Measurements from ENCODE around the gene OR10K2. TPM values are rescaled to one million over a fixed set of nuclear protein-coding genes. Genes with fewer than 3 reads are reported as not detected.
"Not testable (repeated sequence)": the region's sequence is repeated elsewhere in the genome, so short reads cannot be mapped to it uniquely, and the experiment has no call there.

OR10K2 gene
- total RNA-seq, 2 donors from 2014 or later: not detected

DNA sequence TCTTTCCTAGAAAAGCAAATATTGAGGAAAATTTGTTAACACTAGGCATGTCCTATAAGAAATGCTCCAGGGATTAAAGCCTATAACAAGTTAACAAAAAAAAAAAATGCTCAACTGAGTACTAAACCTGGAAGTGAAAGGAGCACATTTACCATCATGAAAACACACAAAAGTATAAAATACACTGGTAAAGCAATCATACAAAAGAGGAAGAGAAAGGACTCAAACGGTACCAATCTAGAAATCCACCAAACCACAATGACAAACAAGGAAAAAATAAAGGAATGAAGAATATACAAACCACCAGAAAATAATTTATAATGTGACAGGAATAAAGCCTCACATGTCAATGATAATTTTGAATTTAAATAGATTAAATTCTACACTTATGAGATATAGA, 51.2 kb downstream of the OR10K2 start:
- DNase-seq: no peak
- ATAC-seq: no peak
- intact Hi-C loops (cut with DNase I, micrococcal nuclease): no loop called here

DNA sequence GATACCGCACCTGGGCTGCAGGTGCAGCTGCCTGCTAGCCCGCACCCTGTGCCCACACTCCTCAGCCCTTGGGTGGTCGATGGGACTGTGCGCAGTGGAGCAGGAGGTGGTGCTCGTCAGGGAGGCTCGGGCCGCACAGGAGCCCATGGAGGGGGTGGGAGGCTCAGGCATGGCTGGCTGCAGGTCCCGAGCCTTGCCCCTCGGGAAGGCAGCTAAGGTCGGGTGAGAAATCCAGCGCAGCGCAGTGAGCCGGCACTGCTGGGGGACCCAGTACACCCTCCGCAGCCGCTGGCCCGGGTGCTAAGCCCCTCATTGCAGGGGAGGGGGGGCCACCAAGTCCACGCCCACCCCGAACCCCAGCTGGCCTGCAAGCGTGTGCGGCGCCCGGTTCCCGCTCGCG, 51.9 kb downstream of the OR10K2 start:
- intact Hi-C loops (cut with DNase I, micrococcal nuclease); DNase-seq; ATAC-seq: not testable (repeated sequence)

DNA sequence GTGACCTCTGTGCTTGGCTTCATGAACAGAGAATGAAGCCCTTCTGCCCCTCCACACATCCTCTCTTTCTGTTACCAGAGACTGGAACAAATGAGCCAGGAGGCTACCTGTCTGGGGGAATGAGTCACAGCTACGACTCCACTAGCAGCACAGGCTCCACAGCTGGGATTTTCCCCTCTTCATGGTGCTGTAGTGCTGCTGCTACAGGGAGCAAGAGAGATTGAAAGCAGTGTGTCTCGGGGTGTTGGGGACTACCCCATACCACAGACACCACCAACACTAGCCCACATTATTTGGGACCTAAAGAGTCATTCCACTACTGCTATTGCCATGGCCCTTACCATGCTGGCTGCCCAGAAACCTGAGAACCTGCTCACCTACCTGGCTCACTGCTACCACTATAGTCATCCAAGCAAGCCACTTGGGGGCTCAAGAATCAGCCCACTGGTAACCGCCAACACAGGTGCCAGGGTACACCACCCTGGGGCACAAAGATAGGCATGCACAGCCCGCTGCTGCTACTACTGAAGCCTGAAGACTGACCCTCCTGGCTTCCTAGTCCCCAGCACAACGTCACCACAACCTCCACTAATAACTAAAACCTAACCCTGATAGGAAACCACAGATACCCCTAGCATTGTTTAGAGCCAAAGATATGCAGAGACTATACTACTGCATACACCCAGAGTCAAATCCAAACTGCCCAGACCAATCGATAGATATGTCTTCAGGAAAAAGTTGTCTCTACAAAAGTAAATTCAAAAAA, 54.7 kb downstream of the OR10K2 start:
- ATAC-seq (no peak), DNase-seq (no peak)
- intact Hi-C loops (cut with DNase I, micrococcal nuclease): no loop called here

Other genes with a start within 250 kb of the OR10K2 start
- 1 to 10 TPM; 6.5 to 8.2 TPM for gene CD1D, start 245.3 kb downstream of the OR10K2 start, total RNA-seq
- gene CD1A, start 171.8 kb downstream of the OR10K2 start, total RNA-seq: not detected
- gene CD1C, start 136.3 kb downstream of the OR10K2 start, total RNA-seq: under 1 TPM in 1 of 2 donors, not detected in 1; 0.95 TPM
- gene CD1B, start 94.7 kb downstream of the OR10K2 start, total RNA-seq: not detected
- gene CD1E, start 72.3 kb downstream of the OR10K2 start, total RNA-seq: under 1 TPM in 1 of 2 donors, not detected in 1; 0.28 TPM
- gene OR10T2, start 26.8 kb downstream of the OR10K2 start, total RNA-seq: not detected
- gene OR10K1, start 35.6 kb upstream of the OR10K2 start, total RNA-seq: not detected
- gene OR10R2, start 46.0 kb upstream of the OR10K2 start, total RNA-seq: not detected
- gene OR6Y1, start 128.2 kb upstream of the OR10K2 start, total RNA-seq: not detected
- not detected for gene OR6P1, start 144.3 kb upstream of the OR10K2 start, total RNA-seq
- not detected for gene OR10X1, start 153.7 kb upstream of the OR10K2 start, total RNA-seq
- gene OR10Z1, start 179.0 kb upstream of the OR10K2 start, total RNA-seq: not detected